Measurements from ENCODE around the gene EDRF1. TPM values are rescaled to one million over a fixed set of nuclear protein-coding genes. Genes with fewer than 3 reads are reported as not detected.

EDRF1 gene
- total RNA-seq, 1 experiment from 2014 or later: 49.2 TPM

GRCh38 chr10:125799451-125800182 lies 80.1 kb downstream of the EDRF1 start:
- Histone ChIP-seq H3K4me3 (replicated peaks in 1 of 2; ENCODE audit: low read depth in 1 of 2, low read length in 2 of 2) (no peak overlapping the region), H3K4me1 (ENCODE audit: control insufficient read depth in 1 of 2, insufficient read depth in 2 of 2, low read length in 2 of 2) (no peaks in the 10 kb centered on the region), H2AFZ (ENCODE audit: low read depth, low read length, poor library complexity, severe bottlenecking) (no peak overlapping the region), H3K9me3 (ENCODE audit: control insufficient read depth in 1 of 2, insufficient read depth in 1 of 2, low read depth in 1 of 2, low read length in 2 of 2) (no peaks in the 10 kb centered on the region), H3K9me2 (ENCODE audit: insufficient read depth) (no peaks in the 10 kb centered on the region), H3K79me2 (ENCODE audit: insufficient read depth, low read length) (no peaks in the 10 kb centered on the region), H3K27ac (ENCODE audit: low read depth, low read length) (no peak overlapping the region), H3K4me2 (ENCODE audit: low read length) (no peak overlapping the region), H4K20me1 (ENCODE audit: insufficient read depth) (no peaks in the 10 kb centered on the region), H3K36me3 (ENCODE audit: control insufficient read depth in 1 of 2, insufficient read depth in 2 of 2, low read length in 2 of 2) (peaks cover 0 to 3% of the 10 kb centered on the region in 2 experiments; a peak in 1 of 4 replicates), H3K27me3 (ENCODE audit: insufficient read depth, low read length) (no peaks in the 10 kb centered on the region), H3K9ac (ENCODE audit: low read length) (no peak overlapping the region)
- intact Hi-C loops (cut with micrococcal nuclease): no loop called here
- RAD21 ChIA-PET (ENCODE audit: low non-redundant PET in 1 of 2, low total read pairs in 2 of 2, uncharacterized antibody in 2 of 2, unreplicated experiment in 2 of 2): no interaction called here
- TF ChIP-seq EZH2 (IDR thresholded peaks at IDR 0.05) (no peak), CEBPB (IDR thresholded peaks at IDR 0.05; ENCODE audit: low read depth) (no peak), YY1 (IDR thresholded peaks at IDR 0.05; ENCODE audit: extremely low read depth, insufficient replicate concordance, low read depth, low read length) (no peak), POLR2AphosphoS5 (IDR thresholded peaks at IDR 0.05; ENCODE audit: low read depth, low read length) (no peak), REST (IDR thresholded peaks at IDR 0.05; ENCODE audit: low read depth) (no peak)
- CTCF ChIA-PET: no interaction called here
- BruUV-seq (replicated peaks): no TSS peak
- no peak for ATAC-seq
- DNase-seq (ENCODE audit: low read depth, low spot score): no peak
- POLR2A ChIA-PET: no interaction called here
